GM19324 (cell line): Measurements from ENCODE around the gene USP32.

Experiments used
- ATAC-seq: cut with Tn5 transposase; IDR thresholded peaks from one replicate; pipeline ENCODE4 v1.9.1; 2021; ENCODE audit warnings: mild to moderate bottlenecking, moderate library complexity; ENCODE audit not compliant: unreplicated experiment, low FRiP score

Gene USP32

DNA sequence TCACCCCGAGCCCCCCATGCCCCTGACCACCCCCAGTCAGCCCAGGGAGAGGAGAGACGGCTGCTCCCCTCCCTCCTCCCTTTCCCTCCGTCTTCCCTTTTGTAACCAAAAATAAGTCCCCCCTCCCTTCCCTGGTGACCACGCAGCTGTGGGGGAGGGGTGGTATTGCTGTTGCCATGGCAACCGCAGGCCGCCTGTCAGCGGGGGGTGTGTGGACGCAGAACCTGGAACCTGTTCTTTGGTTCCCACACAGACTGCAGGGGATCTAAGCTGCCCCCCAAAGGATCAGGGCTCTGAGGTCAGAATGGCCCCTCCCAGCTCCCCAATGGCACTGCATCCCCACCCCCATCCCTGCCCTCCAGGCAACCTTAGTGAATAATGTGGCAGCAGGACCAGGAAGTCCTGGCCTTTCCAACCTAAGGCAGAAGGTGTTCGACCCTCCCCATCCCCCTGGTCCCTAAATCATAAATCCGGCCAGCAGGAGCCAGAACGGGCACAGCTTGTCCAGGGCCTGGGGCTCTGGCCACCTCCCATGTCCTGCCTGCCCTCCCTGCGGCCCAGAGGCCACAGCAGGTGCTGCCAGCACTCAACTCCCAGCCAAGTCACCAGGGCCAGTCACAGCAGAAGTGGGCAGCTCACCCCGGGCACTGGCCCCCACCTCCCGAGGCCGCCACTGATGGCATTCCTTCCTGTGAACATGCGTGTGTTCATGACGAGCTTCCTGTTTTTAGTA lies 230.2 kb downstream of the USP32 start:
- no peak for ATAC-seq

GRCh38 chr17:60160829-60161501 lies 231.0 kb downstream of the USP32 start:
- ATAC-seq = no peak

GRCh38 chr17:60159479-60159866 lies 232.5 kb downstream of the USP32 start:
- no peak for ATAC-seq

- no peak for ATAC-seq
Observed at GRCh38 chr17:60158751-60159478, 233.0 kb downstream of the USP32 start.

- no peak for ATAC-seq
Observed at GRCh38 chr17:60157487-60158040, 234.4 kb downstream of the USP32 start.

DNA sequence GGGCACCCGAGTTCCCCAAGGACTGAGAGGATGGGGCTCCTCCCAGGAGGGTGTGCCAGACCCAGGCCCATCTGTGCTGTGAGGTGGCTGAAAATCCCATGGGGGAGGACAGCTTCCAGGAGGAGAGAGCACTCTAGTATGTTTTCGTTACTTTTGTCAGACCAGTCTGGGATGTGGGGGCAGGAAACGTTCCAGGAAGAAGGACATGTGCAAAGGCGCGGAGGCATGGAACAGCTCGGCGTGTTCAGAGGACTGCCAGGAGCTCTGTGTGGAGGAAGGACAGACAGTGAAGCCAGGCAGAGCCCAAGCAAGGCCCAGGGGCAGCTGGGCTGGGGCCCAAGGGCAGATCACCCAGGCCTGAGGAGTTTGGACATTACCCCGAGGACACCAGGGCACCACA lies 235.2 kb downstream of the USP32 start:
- no peak for ATAC-seq

DNA sequence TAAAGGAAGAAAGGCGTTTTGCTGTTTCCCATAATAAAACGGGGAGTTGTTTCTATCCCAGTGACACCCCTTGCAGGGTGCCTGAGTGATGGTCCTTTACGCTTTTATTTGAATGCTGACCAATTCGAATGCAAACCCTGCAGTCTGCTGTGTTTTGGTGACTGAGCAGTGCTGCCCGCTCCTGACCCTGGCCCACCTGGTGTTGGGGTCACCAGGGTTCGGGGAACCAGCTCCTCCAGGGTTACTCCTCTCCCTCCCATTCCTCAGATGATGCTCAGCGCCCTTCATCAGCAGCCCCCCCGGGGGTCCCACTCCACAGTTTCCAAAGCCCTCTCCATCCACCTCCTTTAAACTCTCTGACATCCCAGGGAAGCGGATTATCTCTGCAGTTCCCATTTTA lies 236.1 kb downstream of the USP32 start:
- no peak for ATAC-seq

- no peak for ATAC-seq
Observed at GRCh38 chr17:60155427-60155814, 236.5 kb downstream of the USP32 start.

- ATAC-seq = no peak
Observed at GRCh38 chr17:60154616-60155426, 237.1 kb downstream of the USP32 start.

DNA sequence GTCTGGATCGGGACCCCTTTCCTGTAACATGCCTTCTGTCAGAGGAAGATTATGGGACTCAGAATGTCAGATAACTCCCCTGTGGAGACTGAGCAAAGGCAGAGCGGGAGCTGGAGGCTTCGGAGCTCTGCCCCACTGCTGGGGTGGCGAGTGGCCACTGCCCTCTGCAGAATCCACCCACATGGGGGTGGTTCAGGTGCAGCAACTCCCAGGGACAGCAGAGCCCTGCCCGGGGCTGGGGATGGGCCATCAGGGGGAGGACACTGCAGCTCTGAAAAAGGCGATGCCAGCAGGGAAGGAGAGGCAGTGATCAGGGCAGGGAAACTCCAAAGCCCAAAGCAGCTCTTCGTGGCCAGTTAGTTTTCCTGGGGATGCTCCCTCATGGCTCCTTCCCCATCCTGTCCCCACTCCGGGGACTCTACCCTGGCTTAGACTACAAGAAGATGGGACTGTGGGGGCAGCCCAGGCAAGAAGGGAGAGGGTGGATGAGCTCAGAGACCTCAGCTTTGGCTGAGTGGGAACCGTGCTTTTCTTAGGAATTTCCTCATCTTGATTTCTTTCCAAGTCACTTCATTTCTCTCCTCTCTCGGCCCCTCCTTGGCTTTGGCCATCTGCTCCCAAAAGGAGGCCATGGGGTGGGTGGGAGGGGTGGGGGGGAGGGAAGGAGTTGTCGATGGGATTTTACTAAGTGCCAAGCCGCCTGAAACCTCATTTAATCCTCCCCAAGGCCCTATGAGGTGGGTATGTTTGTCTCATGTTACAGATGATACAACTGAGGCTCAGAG lies 238.1 kb downstream of the USP32 start:
- ATAC-seq = no peak

DNA sequence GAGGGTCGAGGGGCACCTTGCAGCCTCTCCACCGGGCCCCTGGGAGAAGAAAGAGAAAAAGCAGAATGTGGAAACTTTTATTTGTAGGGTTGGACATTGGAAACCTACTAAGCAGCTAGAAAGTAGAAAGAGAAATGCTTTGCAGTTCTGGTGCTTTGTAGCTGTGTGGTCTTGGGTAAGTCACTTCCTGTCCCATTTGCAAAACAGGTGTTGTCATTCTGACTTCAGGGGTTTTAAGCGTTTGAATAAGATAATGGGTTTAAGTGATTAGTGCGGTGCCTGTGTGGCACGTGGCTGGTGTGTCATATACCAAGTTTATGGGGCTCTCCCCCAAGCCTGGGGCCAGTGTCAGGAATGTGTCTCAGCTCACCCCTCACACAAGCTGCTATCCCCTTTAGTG lies 240.6 kb downstream of the USP32 start:
- no peak for ATAC-seq

DNA sequence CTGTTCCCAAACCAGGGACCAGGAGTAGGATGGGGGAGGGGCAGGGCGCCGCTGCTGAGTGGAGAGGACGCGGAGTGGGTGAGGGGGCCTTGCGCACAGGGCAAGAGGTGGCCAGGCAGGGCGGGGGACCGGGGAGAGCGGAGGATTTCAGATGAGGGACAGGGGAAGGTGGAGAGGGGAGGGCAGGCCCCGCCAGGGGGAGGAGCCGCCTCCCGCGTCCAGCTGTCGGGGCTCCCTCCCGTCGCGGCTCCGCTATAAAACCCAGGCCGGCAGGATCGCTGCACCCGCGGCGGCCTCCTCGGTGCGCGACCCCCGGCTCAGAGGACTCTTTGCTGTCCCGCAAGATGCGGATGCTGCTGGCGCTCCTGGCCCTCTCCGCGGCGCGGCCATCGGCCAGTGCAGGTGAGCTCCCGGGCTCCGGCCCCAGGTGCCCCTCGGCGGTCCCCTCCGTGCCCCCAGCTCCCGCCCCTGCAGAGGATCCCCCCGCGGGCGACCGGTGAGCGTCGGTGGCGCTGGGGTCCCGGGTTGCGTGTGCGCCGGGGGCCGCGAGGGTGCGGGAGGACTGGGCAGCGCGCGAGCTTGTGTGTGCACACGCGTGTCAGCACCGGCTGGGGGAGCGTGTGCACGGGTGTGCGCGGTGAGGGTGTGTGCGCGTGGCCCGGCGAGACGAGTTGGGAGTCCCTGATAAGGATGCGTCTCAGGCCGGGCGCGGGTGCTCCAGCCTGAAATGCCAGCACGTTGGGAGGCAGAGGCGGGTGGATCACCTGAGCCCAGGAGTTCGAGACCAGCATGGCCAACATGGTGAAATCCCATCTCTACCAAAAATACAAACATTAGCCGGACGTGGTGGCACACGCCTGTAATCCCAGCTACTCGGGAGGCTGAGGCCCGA lies 242.0 kb downstream of the USP32 start, which contains the start of gene CA4:
TSS of gene CA4 (plus strand) at position 283 of the 892 bp plus-strand sequence. CDS start at position 345, 62 bp downstream.
- ATAC-seq = no peak

DNA sequence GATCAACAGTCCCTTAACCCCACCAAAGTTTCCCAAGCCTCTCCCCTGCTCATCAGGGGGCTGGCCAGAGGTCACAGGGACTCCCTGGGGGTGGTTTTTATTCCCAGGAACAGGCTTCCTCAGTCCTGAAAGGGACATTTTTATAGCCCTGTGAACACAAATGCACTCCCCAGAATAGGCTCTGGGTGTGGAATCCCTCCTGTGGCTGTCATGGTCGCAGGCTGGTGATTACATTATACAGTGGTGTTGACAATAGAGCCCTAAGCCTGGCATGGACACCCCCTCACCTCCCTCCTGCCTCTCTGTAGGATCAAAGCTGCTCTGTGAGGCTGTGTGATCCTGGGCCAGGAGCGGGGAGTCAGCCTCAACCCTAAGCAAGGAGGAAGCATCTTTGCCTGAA lies 243.6 kb downstream of the USP32 start:
- no peak for ATAC-seq

DNA sequence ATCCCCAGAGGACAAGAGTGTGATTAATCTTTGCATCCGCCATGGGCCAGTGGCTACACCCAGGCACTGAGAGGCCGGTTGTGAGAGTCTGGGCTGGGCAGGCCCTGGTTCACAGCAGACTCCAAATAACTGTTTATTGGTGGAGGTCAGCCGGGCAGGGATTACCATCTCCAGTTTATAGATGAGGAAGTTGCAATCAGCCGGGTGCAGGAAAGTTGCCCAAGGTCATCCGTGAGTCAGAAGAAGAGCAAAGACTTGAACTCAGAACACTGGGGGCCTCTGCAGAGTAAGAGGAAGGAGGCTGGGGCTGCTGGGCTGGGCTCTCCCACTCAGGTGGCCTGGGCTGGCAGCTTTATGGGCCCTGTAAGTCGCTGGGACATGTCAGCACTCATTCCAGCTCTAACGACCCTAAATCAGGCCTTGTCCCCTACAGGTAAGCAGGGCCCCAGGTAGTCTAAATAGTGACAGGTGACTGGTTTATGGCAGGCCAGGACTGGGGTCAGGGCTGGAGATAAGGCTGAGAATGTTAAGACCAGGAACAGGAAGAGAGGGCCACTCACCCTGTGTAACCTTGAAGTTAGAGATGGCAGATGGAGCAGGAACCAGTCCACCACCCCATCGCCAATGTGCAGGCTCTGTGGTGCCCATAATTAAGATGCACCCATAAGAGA lies 244.2 kb downstream of the USP32 start:
- ATAC-seq = no peak

- ATAC-seq = no peak
Observed at GRCh38 chr17:60146206-60146605, 245.7 kb downstream of the USP32 start.

DNA sequence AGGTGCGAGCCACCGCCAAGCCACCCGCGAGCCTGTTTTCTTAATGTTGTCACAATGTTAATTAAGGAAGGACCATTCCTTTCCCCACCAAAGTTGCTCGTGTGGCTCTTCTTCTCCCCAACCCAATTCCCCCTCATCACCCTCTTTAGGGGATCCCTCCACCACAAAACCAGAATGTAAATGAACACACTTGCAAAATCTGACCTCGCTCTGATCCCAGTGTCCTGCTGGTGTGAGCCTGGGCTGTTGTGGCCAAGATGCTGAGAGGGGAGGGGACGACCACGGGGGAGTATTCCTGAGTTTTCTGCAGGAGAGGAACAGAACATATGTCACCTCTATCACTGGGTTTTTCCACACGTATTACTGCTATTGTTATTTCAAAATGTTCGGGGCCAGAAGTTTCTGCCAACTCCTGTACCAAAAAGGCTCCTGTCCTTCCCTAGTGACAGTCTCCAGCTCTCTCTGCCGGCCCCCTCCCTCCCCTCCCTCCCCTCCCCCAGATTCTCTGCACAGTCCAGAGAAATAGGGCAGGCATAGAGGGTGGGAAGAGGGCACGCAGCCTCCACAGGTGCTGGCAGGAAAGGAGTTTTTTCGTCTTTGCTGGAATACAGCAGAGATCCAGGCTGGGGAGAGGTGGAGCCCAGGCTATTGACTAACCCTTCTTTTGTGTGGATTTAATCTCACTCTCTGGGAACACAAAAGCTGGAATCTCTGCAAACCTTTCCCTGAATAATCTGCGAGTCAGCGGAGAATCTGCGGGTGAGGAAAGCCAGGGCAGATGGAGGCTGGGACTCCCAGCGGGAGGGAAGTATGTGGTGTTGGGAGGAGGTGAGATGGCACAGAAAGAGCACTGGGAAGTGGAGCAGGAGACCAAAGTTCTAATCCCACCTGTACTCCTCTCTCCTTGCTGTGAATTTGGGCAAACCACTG lies 246.7 kb downstream of the USP32 start:
- no peak for ATAC-seq

- no peak for ATAC-seq
Observed at GRCh38 chr17:60142872-60143499, 248.9 kb downstream of the USP32 start.
